WERI-Rb-1 (cell line): ENCODE results near the gene EPN3.

Source experiments
- DNase-seq: peaks from one replicate; pipeline ENCODE4 v3.0.0-alpha.2; 2020
- H3K27ac ChIP-seq: fragments of 250-450 bp; sonication (Bioruptor Pico); 2 replicates; pipeline ENCODE4 v1.5.1; 2020; ENCODE audit warnings: mild to moderate bottlenecking, moderate library complexity
- H3K27me3 ChIP-seq: fragments of 250-450 bp; sonication (Bioruptor Pico); 2 replicates; pipeline ENCODE4 v1.5.1; 2021; ENCODE audit warnings: mild to moderate bottlenecking, low read depth, moderate library complexity; ENCODE audit not compliant: insufficient read depth, severe bottlenecking
- H3K36me3 ChIP-seq: fragments of 250-450 bp; sonication (Bioruptor Pico); 2 replicates; pipeline ENCODE4 v1.5.1; 2020; ENCODE audit warnings: mild to moderate bottlenecking, moderate library complexity
- H3K4me3 ChIP-seq: 2 replicates; pipeline ENCODE4 v1.5.1; 2011; ENCODE audit warnings: low read depth, mild to moderate bottlenecking, control low read depth, low read length
- H3K9me3 ChIP-seq: fragments of 250-450 bp; sonication (Bioruptor Pico); 2 replicates; pipeline ENCODE4 v1.5.1; 2021; ENCODE audit warnings: mild to moderate bottlenecking, moderate library complexity; ENCODE audit not compliant: severe bottlenecking
- TF ChIP-seq, protein P1 (sequence below): IDR thresholded peaks from 2 replicates; pipeline ENCODE4 v1.5.1; 2011; ENCODE audit warnings: low read depth, mild to moderate bottlenecking, control low read depth, inconsistent platforms, low read length

EPN3 gene

DNA sequence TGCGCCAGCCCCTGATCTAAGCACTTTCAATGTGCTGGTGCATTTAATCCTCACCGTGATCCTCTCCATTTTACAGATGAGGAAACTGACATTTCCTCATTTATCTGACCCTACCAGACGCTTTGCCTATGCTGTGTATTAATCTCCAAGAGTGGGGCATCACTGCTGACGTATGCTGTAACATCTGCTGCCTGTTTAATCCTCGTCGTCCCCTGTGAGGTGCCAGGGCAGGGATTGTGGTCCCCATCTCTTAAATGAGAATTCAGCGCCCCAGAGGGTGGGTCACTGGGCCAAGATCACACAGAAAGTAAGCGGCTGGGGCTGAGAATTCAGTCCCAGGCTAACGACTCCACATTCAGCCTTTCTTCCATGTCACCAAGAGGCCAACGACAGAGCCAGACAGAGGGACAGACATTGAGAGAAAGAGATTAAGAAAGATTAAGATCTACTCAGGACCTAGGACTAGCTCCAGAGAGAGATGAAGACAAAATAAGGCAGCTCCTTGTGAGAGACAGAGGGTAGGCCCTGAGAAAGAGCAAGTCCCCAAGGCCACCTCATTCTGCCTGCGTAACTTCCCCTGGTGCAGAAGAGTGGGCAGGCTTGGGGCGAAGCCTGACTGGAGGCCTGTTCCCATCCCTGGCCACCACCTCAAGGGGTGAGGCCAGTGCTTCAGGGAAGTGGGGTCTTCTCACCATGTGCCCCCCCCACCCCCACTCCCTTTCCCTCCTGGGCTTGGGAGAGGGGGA, 41.5 kb downstream of the EPN3 start:
- H3K4me3 ChIP-seq: no peak overlapping the region
- H3K27me3 ChIP-seq: no peaks in the 10 kb centered on the region
- H3K9me3 ChIP-seq: no peaks in the 10 kb centered on the region
- peak; percentile 96 for DNase-seq
- TF ChIP-seq, protein P1, sequence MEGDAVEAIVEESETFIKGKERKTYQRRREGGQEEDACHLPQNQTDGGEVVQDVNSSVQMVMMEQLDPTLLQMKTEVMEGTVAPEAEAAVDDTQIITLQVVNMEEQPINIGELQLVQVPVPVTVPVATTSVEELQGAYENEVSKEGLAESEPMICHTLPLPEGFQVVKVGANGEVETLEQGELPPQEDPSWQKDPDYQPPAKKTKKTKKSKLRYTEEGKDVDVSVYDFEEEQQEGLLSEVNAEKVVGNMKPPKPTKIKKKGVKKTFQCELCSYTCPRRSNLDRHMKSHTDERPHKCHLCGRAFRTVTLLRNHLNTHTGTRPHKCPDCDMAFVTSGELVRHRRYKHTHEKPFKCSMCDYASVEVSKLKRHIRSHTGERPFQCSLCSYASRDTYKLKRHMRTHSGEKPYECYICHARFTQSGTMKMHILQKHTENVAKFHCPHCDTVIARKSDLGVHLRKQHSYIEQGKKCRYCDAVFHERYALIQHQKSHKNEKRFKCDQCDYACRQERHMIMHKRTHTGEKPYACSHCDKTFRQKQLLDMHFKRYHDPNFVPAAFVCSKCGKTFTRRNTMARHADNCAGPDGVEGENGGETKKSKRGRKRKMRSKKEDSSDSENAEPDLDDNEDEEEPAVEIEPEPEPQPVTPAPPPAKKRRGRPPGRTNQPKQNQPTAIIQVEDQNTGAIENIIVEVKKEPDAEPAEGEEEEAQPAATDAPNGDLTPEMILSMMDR: no peak
- H3K36me3 ChIP-seq: peaks cover 83% of the 10 kb centered on the region
- peak overlapping the region; percentile 96 for H3K27ac ChIP-seq

DNA sequence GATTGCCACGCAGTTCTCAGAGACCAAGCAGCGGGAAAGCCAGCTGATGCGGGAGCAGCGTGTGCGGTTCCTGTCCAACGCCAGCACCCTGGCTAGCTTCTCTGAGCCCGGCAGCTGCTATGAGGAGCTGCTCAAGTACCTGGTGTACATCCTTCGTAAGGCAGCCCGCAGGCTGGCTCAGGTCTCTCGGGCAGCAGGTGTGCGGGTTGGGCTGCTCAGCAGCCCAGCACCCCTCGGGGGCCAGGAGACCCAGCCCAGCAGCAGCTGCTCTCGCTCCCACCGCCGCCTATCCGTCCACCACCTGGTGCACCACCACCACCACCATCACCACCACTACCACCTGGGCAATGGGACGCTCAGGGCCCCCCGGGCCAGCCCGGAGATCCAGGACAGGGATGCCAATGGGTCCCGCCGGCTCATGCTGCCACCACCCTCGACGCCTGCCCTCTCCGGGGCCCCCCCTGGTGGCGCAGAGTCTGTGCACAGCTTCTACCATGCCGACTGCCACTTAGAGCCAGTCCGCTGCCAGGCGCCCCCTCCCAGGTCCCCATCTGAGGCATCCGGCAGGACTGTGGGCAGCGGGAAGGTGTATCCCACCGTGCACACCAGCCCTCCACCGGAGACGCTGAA, 43.2 kb downstream of the EPN3 start:
- no peaks in the 10 kb centered on the region for H3K27me3 ChIP-seq
- DNase-seq: no peak
- H3K4me3 ChIP-seq: no peak overlapping the region
- peaks cover 94% of the 10 kb centered on the region for H3K36me3 ChIP-seq
- no peaks in the 10 kb centered on the region for H3K9me3 ChIP-seq
- TF ChIP-seq, protein P1: peak; percentile 35; the same call in 1 of the 2 replicates
- peak overlapping the region; percentile 96 for H3K27ac ChIP-seq

DNA sequence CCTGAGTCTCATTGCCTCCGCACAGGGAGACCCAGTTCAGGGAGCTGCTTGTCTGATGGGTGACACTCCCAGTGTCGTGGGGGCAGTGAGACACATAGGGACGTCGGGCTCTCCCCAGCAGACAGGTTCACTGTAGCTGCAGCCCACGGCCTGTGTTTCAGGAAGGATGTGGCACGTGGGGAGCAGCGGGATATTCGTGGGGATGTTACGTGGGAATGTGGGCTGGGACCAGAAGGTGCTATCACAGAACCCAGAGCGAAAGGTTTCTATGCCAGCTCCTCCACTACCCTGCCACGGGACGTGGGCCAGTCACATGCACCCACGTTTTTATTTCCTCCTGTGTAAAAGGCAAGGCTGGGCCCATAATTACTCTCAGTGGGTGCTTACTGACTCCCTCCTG, 44.3 kb downstream of the EPN3 start:
- DNase-seq: no peak
- no peaks in the 10 kb centered on the region for H3K27me3 ChIP-seq
- no peaks in the 10 kb centered on the region for H3K9me3 ChIP-seq
- H3K27ac ChIP-seq: peak overlapping the region; percentile 3; the same call in 1 of the 2 replicates
- TF ChIP-seq, protein P1: no peak
- H3K36me3 ChIP-seq: peaks cover 94% of the 10 kb centered on the region
- H3K4me3 ChIP-seq: no peak overlapping the region

DNA sequence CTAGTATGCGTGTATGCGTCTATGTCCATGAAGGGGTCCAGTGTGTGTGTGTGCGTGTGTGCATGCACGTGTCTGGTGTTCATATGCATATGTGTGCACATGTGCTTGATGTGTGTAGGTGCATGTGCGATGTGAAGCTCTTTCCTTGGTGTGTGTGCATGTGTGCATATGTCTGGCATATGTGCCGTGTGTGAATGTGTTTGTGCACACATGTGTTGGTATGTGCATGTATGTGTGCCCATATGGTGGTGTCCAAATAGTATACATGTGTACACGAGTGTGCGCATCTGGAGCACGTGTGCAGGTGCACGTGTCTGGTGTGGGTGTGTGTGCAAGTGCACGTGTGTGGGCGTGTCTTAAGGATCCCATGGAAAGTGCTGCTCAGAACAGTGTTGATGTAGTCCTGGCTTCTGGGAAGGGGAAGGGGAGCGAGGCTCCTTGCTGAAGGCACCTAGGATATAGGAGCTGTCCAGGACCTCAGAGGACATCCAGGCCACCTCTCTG, 45.0 kb downstream of the EPN3 start:
- H3K36me3 ChIP-seq: peaks cover 94% of the 10 kb centered on the region
- no peaks in the 10 kb centered on the region for H3K9me3 ChIP-seq
- no peaks in the 10 kb centered on the region for H3K27me3 ChIP-seq
- no peak overlapping the region for H3K4me3 ChIP-seq
- TF ChIP-seq, protein P1: no peak
- no peak overlapping the region for H3K27ac ChIP-seq
- DNase-seq: no peak

DNA sequence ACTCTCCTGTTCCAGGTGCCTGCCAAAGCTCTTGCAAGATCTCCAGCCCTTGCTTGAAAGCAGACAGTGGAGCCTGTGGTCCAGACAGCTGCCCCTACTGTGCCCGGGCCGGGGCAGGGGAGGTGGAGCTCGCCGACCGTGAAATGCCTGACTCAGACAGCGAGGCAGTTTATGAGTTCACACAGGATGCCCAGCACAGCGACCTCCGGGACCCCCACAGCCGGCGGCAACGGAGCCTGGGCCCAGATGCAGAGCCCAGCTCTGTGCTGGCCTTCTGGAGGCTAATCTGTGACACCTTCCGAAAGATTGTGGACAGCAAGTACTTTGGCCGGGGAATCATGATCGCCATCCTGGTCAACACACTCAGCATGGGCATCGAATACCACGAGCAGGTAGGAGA, 45.6 kb downstream of the EPN3 start:
- H3K4me3 ChIP-seq: no peak overlapping the region
- DNase-seq: no peak
- TF ChIP-seq, protein P1: no peak
- H3K9me3 ChIP-seq: no peaks in the 10 kb centered on the region
- H3K27me3 ChIP-seq: no peaks in the 10 kb centered on the region
- peak overlapping the region; percentile 6; the same call in 1 of the 2 replicates for H3K27ac ChIP-seq
- H3K36me3 ChIP-seq: peaks cover 93% of the 10 kb centered on the region
